ENCODE results near the gene ATG4D.

Gene ATG4D

GRCh38 chr19:10582091-10582490 lies 38.4 kb downstream of the ATG4D start:
- no peak for DNase-seq

GRCh38 chr19:10583036-10583776 lies 39.5 kb downstream of the ATG4D start:
- no peak for DNase-seq

- DNase-seq: no peak
These were observed 42.7 kb downstream of the ATG4D start for GRCh38 chr19:10586396-10586795.

- DNase-seq: no peak
These were observed 43.5 kb downstream of the ATG4D start, which contains the start of gene AP1M2 for GRCh38 chr19:10587022-10587838. TSS of gene AP1M2 (minus strand) at chr19:10587312. CDS start at chr19:10587231, 81 bp downstream.

- no peak for DNase-seq
These were observed 44.1 kb downstream of the ATG4D start for GRCh38 chr19:10587839-10588150.

- no peak for DNase-seq
These were observed 49.4 kb downstream of the ATG4D start for GRCh38 chr19:10593148-10593547.

GRCh38 chr19:10593820-10594637 lies 50.3 kb downstream of the ATG4D start:
- DNase-seq: no peak

GRCh38 chr19:10600149-10600548 lies 56.4 kb downstream of the ATG4D start:
- no peak for DNase-seq

GRCh38 chr19:10601999-10602329 lies 58.3 kb downstream of the ATG4D start:
- DNase-seq: no peak

GRCh38 chr19:10602330-10603083 lies 58.8 kb downstream of the ATG4D start:
- DNase-seq: peak; percentile 70
